Fibroblast of pulmonary artery (primary cell): ENCODE results near the gene RBM39.

Experiments used
- DNase-seq: peaks from one replicate; pipeline ENCODE4 v3.0.0-alpha.2; 2010; ENCODE audit warnings: low read depth
- H3K4me3 ChIP-seq: replicated peaks from 2 replicates; pipeline ENCODE4 v1.5.1; 2011; ENCODE audit warnings: low read depth, mild to moderate bottlenecking, control low read depth, low read length, moderate library complexity
- CTCF ChIP-seq: IDR thresholded peaks from 2 replicates; pipeline ENCODE4 v1.5.1; 2011; ENCODE audit warnings: mild to moderate bottlenecking, control low read depth, low read length, inconsistent platforms; ENCODE audit errors: missing control alignments

RBM39 gene

GRCh38 chr20:35673884-35674283, 68.2 kb downstream of the RBM39 start:
- no peak for DNase-seq
- no peak overlapping the region for H3K4me3 ChIP-seq
- TF ChIP-seq CTCF = no peak

- H3K4me3 ChIP-seq = no peak overlapping the region
- TF ChIP-seq CTCF = no peak
- DNase-seq = no peak
Observed at GRCh38 chr20:35669681-35670080, 72.4 kb downstream of the RBM39 start.

- TF ChIP-seq CTCF = no peak
- no peak overlapping the region for H3K4me3 ChIP-seq
- no peak for DNase-seq
Observed at GRCh38 chr20:35669221-35669620, 72.8 kb downstream of the RBM39 start.

GRCh38 chr20:35665949-35666288, 76.1 kb downstream of the RBM39 start:
- no peak overlapping the region for H3K4me3 ChIP-seq
- DNase-seq = no peak
- TF ChIP-seq CTCF = no peak

- DNase-seq = peak; percentile 94
- TF ChIP-seq CTCF = no peak
- H3K4me3 ChIP-seq = peak within 1 kb of the TSS; percentile 67
Observed at GRCh38 chr20:35664466-35665206, 77.4 kb downstream of the RBM39 start, which contains the start of the genes CPNE1 and RBM12. TSS of gene CPNE1 (minus strand) at chr20:35664900. CDS start at chr20:35632923, 31,977 bp downstream. TSS of gene RBM12 (minus strand) at chr20:35664900. CDS start at chr20:35655322, 9,578 bp downstream.

- no peak for TF ChIP-seq CTCF
- peak overlapping the region; percentile 67 for H3K4me3 ChIP-seq
- DNase-seq = peak; percentile 26
Observed at GRCh38 chr20:35663516-35664465, 78.3 kb downstream of the RBM39 start.
